Fibroblast of lung (primary cell): ENCODE data around the gene IGF2BP2.

ENCODE experiments used
- CTCF ChIP-seq, 2 donors: IDR thresholded peaks in 1 of 2; conservative IDR thresholded peaks in 1 of 2; 1 replicate in 1 of 2; 2 replicates in 1 of 2; pipeline ENCODE4 v1.5.1; 2011 to 2012; ENCODE audit warnings: low read length in 2 of 2, control low read depth in 1 of 2, inconsistent platforms in 1 of 2, low read depth in 1 of 2, mild to moderate bottlenecking in 1 of 2
- EZH2 ChIP-seq: IDR thresholded peaks from 2 replicates; pipeline ENCODE4 v1.5.1; 2012; ENCODE audit warnings: low read length, control low read depth, mild to moderate bottlenecking; ENCODE audit errors: missing control alignments

GRCh38 chr3:185858502-185859225, 33.8 kb upstream of the IGF2BP2 start:
- TF ChIP-seq CTCF (conservative IDR thresholded peaks at IDR 0.05 in 1 of 2, IDR thresholded peaks at IDR 0.05 in 1 of 2; ENCODE audit: low read depth in 1 of 2, low read length in 2 of 2) (no peak), EZH2 (no peak)
